GM21717 (cell line): ENCODE results near the gene NR5A2.
"Not testable (repeated sequence)": the region's sequence is repeated elsewhere in the genome, so short reads cannot be mapped to it uniquely, and the experiment has no call there.

ENCODE experiments used
- ATAC-seq: cut with Tn5 transposase; IDR thresholded peaks from one replicate; pipeline ENCODE4 v1.9.1; 2021; ENCODE audit warnings: mild to moderate bottlenecking, moderate library complexity; ENCODE audit not compliant: unreplicated experiment

NR5A2 gene

DNA sequence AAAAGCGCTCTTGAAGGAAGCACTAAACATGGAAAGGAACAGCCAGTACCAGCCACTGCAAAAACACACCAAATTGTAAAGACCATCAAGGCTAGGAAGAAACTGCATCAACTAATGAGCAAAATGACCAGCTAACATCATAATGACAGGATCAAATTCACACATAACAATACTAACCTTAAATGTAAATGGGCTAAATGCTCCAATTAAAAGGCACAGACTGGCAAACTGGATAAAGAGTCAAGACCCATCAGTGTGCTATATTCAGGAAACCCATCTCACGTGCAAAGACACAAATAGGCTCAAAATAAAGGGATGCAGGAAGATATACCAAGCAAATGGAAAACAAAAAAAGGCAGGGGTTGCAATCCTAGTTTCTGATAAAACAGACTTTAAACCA lies 159.8 kb downstream of the NR5A2 start:
- ATAC-seq = not testable (repeated sequence)

DNA sequence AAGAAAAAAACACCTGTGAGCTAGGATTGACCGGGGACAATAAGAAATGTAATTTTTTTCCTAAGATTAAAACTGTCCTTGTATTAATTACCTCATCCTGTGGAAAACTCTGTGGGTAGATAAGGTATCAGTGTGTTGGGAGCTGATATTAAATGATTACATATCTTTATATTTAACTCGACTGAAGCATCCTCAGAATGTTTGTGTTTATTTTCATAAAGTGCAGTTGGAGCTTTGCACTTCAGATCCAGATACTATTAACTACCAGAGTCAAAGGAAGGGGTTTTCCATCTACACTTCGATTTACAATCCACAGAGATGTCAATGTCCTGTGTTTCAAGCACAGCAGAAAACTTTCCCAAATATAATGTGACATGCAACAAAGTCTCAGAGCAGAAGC lies 164.5 kb downstream of the NR5A2 start:
- ATAC-seq = no peak

DNA sequence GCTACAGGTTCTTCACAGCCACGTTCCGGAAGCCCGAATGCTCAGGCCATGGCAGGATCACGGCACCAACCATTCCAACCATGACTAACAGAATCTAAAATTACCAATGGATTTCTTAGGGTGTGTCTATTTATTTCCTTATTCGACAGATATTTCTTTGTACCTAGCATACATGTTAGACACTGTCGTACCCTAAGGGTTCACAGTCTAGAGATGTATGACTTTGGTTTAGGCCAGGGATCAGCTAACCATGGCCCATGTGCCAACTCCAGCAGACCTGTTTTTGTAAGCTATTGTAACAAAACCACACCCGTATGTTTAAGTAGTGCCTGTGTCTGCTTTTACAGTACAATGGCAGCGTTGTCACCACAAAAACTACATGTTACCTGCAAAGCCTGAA lies 167.0 kb downstream of the NR5A2 start:
- ATAC-seq = no peak

DNA sequence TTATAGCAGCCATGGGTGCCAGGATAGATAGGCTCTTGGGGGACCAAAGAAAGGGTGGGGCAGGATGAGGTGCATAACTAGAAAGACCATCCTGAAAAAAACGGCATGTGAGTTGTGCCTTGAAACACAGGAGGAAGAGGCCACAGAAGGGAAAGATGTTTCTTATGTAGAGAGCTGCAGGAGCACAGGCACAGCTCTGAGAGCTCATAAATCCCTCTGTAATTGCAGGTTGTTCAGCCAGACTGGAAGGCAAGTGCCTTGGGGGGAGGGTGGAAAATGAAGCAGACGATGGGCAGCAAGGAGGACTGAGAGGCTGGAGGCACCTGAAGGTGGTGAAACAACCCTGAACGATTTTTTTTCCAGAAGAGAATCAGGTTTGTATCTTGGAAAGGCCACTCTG lies 170.7 kb downstream of the NR5A2 start:
- ATAC-seq = no peak

DNA sequence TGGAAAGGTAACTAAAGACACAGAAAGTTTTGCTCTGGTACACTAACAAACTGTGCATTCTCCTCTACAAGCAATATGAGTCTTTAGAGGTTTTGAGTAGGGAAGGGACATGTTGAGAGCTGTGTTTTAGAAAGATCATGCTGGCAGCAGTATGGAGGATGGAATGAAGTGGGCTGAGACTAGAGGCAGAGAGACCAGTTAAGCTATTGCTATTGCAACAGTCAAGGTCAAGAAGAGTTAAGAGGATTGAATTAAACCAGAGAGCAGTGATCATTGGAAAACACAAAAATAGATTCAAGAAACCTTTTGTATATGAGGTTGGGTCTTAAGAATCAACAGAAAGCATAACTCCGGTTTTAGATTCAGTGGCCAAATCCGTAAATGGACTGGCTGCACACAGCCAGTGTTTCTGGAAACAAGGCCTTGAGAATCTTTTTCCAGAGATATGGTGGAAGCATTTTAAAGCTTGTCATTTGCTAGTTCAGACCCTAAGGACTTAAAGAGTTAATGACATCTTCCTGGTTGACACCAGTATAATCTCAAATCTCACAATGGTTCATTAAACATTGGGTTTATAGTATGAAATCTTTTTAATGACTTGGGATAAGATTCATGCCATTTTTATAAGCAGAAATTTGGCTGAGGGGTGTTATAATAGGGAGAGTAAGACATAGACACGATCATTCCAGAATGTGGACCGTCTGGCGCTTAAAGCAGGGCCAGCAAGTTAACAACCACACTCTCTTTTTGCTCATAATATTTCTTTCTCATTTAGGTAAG lies 177.9 kb downstream of the NR5A2 start:
- ATAC-seq = no peak

DNA sequence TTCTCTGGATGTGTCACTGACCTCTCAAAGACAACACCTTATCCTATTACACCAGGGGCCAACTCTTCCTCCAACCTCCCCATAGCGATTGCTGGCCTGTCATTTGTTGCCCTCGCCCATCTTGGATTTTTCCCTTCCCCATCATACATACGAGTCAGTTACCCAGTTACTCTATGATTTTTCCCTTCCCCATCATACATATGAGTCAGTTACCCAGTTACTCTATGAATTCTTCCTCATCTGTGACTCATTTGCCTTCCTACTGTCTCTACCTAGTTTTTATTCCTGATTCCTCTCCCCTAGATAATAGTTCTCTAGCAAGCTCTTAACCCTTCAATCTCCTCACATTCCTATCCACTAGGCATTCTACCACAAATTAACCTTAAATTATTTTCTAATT lies 178.8 kb downstream of the NR5A2 start:
- no peak for ATAC-seq

DNA sequence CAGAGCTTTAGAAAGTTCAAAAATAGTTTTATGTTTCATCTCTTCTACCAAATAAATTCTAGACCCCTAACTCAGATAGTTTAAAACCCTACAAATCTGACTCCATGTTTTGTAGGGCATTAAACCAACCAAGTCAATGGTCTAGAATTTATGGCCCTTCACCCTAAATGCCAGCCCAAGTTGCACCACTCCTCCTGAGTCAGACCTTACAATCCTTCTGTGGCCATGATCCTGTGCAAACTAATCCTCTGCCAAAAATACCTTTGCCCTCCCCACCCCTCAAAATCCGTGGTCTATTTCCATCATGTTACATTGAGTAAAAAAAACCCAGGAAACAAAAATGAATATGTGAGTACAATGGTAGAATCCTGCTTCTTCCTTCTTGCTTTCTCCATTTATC lies 179.3 kb downstream of the NR5A2 start:
- ATAC-seq = no peak

DNA sequence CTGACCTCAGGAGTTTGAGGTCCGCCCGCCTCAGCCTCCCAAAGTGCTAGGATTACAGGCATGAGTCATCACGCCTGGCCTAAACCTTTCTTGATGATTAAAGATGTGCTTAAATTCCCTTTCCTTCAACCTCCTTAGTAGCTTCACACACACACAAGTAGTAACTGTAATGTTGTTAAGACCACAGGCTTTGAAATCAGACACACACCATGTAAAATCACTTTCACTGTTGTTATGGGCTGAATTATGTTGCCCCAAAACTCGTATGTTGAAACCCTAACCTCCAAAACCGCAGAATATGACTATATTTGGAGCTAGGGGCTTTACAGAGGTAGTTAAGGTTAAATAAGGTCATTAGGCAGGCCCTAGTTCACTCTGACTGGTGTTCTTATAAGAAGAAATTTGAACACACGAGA lies 180.2 kb downstream of the NR5A2 start:
- peak; percentile 95 for ATAC-seq

DNA sequence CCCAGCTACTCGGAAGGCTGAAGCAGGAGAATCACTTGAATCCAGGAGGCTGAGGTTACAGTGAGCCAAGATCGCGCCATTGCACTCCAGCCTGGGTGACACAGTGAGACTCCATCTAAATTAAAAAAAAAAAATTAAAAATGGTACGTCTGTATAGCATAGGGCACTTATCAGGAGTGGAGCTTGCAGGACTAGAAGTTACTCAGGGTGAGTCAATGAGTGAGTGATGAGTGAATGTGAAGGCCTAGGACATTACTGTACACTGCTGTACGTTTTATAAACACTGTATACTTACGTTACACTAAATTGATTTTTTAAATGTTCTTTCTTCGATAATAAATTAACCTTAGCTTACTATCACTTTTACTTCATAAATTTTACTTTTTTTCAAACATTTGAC lies 183.6 kb downstream of the NR5A2 start:
- no peak for ATAC-seq

DNA sequence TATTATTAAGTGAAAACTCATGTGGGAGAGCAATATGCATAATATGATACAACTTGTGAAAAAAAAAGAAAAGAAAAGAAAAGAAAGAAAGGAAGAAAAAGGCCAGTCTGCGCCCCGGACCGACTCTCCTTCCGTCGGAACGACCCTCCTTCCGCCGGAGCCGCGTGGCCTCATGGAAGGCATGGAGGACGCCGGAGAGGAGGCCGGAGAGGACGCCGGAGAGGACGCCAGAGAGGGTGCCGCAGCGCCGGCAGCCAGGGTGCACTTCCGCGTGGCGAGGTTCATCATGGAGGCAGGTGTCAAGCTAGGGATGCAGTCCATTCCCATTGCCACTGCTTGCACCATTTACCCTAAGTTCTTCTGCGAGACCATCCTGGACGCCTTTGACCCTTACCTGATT lies 185.9 kb downstream of the NR5A2 start:
- no peak for ATAC-seq

DNA sequence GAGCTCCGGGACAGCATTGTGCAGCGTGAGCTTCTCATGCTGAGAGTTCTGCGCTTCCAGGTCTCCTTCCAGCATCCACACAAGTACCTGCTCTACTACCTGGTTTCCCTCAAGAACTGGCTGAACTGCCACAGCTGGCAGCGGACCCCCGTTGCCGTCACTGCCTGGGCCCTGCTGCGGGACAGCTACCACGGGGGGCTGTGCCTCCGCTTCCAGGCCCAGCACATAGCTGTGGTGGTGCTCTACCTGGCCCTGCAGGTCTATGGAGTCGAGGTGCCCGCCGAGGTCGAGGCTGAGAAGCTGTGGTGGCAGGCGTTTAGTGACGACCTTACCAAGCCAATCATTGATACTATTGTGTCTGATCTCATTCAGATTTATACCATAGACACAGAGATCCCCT lies 186.4 kb downstream of the NR5A2 start:
- no peak for ATAC-seq

DNA sequence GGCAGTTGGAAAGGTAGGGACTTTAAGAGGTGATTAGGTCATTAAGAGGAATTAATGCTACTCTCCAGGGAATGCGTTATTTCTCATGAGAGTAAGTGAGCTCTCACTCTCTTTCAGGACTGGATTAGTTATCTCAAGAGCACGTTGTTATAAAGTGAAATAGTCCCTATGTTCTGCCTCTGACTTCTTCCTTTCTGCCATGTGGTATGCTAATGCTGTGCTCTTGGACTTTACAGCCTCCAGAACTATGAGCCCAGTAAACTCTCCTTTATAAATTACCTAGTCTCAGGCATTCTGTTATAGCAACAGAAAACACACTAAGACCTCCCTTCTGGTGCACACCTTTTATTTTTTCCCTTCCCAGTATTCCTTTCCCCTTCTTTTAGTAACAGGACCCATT lies 187.8 kb downstream of the NR5A2 start:
- ATAC-seq = no peak

DNA sequence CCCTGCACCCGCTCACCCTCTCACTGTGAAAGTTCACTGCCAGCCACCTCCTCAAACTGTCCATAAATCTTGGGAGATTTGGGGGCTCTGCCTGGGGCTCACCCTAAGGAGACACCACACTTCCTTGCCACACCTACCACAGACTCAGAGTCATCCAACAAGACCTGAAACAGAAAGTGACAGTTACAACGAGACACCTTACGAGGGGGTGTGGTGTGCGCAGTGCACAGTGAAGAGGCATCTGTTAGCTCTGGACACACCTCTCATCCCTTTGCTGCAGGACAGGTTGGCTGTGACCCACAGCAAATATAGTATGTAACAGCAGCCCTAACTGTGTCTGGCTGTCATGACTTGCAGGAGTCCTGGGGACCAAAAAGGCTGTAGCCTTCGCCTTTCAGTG lies 190.2 kb downstream of the NR5A2 start:
- peak; percentile 88 for ATAC-seq

DNA sequence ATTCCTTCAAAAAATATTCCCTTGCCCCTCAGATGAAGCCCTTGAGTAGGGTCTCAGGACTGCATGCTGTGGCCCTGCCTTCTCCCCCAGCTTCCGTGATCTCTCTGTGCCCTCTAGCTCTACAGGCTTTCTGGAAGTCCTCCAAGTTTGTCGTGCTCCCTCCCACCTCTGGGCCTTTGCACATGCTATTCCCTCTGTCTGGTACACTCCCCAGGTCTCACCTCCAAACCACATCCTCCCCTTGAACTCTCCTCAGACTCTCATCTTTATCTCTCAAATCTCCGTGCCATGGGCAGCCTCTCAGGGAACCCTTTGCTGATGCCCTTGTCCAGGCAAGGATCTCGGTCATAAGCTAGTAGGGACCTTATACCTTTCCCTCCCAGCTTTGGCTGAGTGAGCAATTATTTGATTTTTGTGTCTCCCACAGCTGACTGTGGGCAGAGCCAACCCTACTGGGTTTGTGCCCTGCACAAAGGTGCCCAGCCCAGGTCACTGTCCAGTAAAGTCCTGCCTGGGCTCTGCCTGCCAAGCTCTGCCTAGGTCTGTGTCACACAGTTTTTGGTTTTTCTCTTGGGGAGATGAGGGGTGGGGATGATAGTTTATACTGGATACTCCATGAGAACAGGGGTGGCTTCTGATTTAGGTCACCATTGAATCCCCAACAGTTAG lies 194.2 kb downstream of the NR5A2 start:
- no peak for ATAC-seq

DNA sequence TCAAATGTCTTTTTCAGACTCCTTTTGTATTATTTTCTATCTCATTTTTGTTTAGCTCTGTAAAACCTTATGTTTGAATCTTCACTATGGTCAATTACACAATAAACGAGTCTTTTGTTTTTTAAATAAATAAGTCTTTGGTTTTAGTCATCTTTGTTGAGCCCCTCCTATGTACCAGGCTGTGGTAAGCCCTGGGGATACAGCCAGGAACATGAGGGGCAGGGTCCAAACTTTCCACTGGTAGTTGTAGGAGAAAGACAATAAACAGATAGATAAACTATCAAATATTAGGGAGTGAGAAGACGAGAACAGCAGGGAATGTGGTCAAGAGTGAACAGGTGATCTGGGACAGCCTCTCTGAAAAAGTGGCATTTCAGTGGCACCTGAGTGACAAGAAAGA lies 195.7 kb downstream of the NR5A2 start:
- ATAC-seq = no peak

DNA sequence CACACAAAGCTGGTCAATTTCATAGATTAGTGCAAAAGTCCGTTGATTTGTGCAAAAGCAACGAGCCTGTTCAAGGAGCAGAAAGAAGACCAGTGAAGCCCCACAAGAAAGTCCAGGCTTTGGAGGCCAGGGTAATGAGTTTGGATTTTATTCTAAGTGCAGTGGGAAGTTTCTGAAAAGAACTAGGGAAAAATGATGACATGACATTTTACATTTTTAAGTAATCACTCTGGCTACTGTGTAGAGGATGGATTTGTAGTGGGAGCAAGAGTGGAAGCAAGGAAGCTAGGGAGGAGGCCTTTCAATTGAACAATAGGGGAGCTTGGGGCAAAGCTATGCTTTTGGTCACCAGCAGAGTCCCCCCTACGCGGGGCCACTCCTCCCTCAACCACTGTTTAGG lies 196.1 kb downstream of the NR5A2 start:
- ATAC-seq = no peak

DNA sequence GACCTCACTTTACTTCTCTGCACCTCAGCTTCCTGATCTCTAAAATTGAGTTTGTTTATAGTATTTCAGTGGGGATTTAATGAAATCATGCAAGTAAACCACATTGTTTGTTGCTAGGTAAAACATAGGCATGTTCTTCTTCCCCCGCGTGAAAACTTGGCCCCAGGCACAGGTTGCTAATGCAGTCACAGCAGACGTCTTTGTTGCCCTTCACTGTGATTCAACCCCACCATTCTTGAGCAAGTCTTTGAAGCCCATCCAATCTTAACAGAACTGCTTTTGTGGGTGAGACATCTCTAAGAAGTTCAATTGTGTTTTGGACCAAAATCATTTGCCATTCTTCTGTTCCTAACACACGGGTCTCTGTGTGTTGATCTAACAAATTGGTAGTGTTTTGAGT lies 196.8 kb downstream of the NR5A2 start:
- ATAC-seq = no peak

DNA sequence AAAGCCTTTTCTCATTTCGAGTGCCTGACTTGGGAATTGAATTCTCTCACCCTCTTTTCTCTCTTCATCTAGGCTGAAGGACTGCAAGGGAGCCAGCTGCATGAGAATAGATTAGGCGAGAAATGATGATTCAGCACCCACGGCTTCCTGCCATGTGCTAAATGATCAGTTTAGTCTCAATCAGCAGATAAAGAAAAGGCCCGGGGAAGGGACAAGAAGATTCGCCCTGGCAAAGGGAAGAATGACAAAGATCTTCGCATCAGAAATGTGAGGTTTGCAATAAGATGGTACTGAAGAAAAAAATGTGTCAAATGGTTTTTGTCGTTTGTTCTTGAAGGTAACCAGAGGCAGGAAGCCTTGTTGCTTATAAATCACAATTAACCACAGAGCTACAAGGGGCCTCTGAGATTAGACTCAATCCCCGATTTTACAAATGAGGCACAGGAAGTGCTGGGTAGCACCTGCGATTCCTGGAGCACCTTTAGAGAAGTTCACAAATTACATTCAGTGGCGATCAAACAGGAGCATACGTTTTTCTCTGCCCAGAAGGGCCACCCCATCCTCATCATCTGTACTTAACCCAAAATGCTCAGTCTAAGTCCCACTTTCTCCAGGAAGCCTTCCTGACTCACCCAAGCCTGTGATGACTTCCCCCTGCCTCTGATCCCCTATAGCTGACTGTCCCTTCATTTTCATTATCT lies 198.9 kb downstream of the NR5A2 start:
- no peak for ATAC-seq

DNA sequence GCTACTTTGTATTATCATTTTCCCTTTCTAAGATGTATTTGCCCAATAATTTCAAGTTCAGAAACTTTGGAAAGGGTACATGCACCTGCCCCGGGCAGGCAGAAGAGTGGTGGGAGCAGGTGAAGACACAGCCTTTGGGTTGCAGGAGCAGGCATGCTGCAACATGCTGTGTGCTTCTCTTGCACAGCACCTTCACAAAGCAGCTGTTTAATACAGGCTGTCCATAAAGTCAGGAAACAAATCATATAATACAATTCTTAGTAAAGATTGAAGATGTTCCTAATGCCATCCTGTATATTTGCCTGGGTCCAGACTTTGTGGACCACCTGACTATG lies 199.4 kb downstream of the NR5A2 start:
- no peak for ATAC-seq
